K562 (cell line): ENCODE results near the gene PRM2.

Experiments used
- EZH2 ChIP-seq: IDR thresholded peaks from 2 replicates; pipeline ENCODE4 v1.6.1; 2012; ENCODE audit warnings: low read depth, mild to moderate bottlenecking, inconsistent platforms, low read length, borderline replicate concordance
- HDAC6 ChIP-seq: IDR thresholded peaks from 2 replicates; pipeline ENCODE4 v1.6.1; 2012; ENCODE audit warnings: low read depth, mild to moderate bottlenecking, control low read depth, inconsistent platforms, low read length, moderate library complexity
- TAF1 ChIP-seq: IDR thresholded peaks from 2 replicates; pipeline ENCODE4 v1.6.1; 2011; ENCODE audit warnings: mild to moderate bottlenecking, low read length, moderate library complexity; ENCODE audit not compliant: insufficient read depth, control insufficient read depth, severe bottlenecking; ENCODE audit errors: extremely low read depth
- YY1 ChIP-seq, 3 experiments: IDR thresholded peaks; 2 replicates each; pipeline ENCODE4 v1.6.1; 2011; ENCODE audit warnings: low read length in 2 of 3, mild to moderate bottlenecking in 2 of 3, moderate library complexity in 2 of 3, borderline replicate concordance in 1 of 3, control low read depth in 1 of 3, low read depth in 1 of 3; ENCODE audit not compliant: insufficient read depth in 3 of 3, insufficient replicate concordance in 2 of 3, control insufficient read depth in 1 of 3, insufficient read length in 1 of 3; ENCODE audit errors: extremely low read depth in 1 of 3
- ZBED1 ChIP-seq: IDR thresholded peaks from 2 replicates; pipeline ENCODE4 v1.6.1; 2014
- ZNF707 ChIP-seq: fragments of 250-450 bp; sonication (Bioruptor Pico); conservative IDR thresholded peaks from 2 replicates; pipeline ENCODE4 v1.8.0; 2022; ENCODE audit warnings: inconsistent platforms, mild to moderate bottlenecking, moderate library complexity
- TF ChIP-seq, protein P1 (sequence below), 3 experiments: IDR thresholded peaks in 2 of 3; conservative IDR thresholded peaks in 1 of 3; 2 replicates each; pipeline ENCODE4 v1.5.1; 2011 to 2012; ENCODE audit warnings: low read length in 3 of 3, mild to moderate bottlenecking in 3 of 3, control low read depth in 2 of 3, improper control_type of control experiment in 1 of 3, inconsistent platforms in 1 of 3, low read depth in 1 of 3, mixed read lengths in 1 of 3, moderate library complexity in 1 of 3; ENCODE audit not compliant: insufficient read depth in 2 of 3

DNA sequence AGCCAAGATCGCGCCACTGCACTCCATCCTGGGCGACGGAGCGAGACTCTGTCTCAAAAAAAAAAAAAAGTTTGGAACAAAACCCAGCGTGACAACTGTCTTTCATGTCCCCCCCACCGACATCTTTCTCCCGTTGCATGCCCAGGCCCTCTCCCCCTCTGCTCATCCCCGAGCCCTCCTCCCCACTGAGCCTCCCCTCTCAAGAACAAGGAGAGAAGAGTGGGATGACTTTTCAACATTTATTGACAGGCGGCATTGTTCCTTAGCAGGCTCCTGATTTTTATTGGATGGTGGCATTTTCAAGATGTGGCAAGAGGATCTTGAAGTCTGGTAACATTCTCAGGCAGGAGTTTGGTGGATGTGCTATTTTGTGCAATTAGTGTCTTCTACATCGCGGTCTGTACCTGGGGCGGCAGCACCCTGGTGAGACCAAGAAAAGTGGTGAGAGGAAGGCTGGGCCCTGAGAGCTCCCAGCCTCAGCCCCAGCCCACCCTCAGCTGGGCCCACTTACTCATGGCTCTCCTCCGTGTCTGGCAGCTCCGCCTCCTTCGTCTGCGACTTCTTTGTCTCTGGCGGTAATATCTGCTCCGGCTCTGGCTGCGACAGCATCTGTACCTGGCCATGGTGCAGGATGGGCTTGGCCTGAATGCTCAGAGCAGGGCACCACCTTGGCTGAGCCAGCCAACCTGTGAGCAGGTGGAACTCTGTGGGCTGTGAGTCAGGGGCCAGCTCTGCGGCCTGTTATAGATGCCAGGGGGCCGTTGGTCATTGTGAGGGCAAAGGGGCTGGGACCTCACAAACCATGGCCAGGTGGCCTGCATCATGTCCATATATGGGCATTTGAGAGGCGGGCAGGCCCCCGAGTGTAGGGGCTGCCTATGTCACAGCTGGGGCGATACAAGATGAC is 4.6 kb upstream of the PRM2 start, which contains the start of gene PRM1:
- TF ChIP-seq TAF1 (no peak), YY1 (IDR thresholded peaks at IDR 0.05; ENCODE audit: borderline replicate concordance in 1 of 3, control insufficient read depth in 1 of 3, extremely low read depth in 1 of 3, insufficient read depth in 3 of 3, insufficient read length in 1 of 3, insufficient replicate concordance in 2 of 3, low read depth in 1 of 3, low read length in 2 of 3) (no peak), HDAC6 (no peak), ZNF707 (CRISPR knock-in tag) (no peak), EZH2 (no peak), ZBED1 (no peak)
- TF ChIP-seq, protein P1, sequence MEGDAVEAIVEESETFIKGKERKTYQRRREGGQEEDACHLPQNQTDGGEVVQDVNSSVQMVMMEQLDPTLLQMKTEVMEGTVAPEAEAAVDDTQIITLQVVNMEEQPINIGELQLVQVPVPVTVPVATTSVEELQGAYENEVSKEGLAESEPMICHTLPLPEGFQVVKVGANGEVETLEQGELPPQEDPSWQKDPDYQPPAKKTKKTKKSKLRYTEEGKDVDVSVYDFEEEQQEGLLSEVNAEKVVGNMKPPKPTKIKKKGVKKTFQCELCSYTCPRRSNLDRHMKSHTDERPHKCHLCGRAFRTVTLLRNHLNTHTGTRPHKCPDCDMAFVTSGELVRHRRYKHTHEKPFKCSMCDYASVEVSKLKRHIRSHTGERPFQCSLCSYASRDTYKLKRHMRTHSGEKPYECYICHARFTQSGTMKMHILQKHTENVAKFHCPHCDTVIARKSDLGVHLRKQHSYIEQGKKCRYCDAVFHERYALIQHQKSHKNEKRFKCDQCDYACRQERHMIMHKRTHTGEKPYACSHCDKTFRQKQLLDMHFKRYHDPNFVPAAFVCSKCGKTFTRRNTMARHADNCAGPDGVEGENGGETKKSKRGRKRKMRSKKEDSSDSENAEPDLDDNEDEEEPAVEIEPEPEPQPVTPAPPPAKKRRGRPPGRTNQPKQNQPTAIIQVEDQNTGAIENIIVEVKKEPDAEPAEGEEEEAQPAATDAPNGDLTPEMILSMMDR (IDR thresholded peaks at IDR 0.05 in 2 of 3, conservative IDR thresholded peaks at IDR 0.05 in 1 of 3; ENCODE audit: insufficient read depth in 2 of 3, low read depth in 1 of 3, low read length in 3 of 3), result no peak
